HepG2 (cell line): ENCODE measurements around the gene TBL2. TPM values are rescaled to one million over a fixed set of nuclear protein-coding genes. Genes with fewer than 3 reads are reported as not detected.

Experiments
- CAMTA2 ChIP-seq: sonication (generic); formaldehyde crosslinking; IDR thresholded peaks from 2 replicates; pipeline ENCODE4 v1.4.0; 2020; ENCODE audit warnings: mild to moderate bottlenecking, missing genetic modification reagents, borderline replicate concordance
- FOXO1 ChIP-seq: sonication (generic); formaldehyde crosslinking; IDR thresholded peaks from 2 replicates; pipeline ENCODE4 v1.4.0; 2020; ENCODE audit warnings: missing genetic modification reagents
- JDP2 ChIP-seq: sonication (generic); formaldehyde crosslinking; IDR thresholded peaks from 2 replicates; pipeline ENCODE4 v1.8.1; 2022; ENCODE audit warnings: missing genetic modification reagents, borderline replicate concordance
- RAD21 ChIP-seq: fragments of 450-650 bp; formaldehyde crosslinking; IDR thresholded peaks from 2 replicates; pipeline ENCODE4 v1.5.0; 2020; ENCODE audit warnings: mild to moderate bottlenecking
- SALL1 ChIP-seq: sonication (generic); formaldehyde crosslinking; IDR thresholded peaks from 2 replicates; pipeline ENCODE4 v1.8.0; 2022; ENCODE audit warnings: mild to moderate bottlenecking, missing genetic modification reagents
- TOPORS ChIP-seq: sonication (generic); formaldehyde crosslinking; IDR thresholded peaks from 2 replicates; pipeline ENCODE4 v1.8.0; 2023; ENCODE audit warnings: mild to moderate bottlenecking, missing genetic modification reagents
- ZEB1 ChIP-seq: IDR thresholded peaks from 2 replicates; pipeline ENCODE4 v1.6.1; 2012; ENCODE audit warnings: mild to moderate bottlenecking, low read depth, inconsistent platforms; ENCODE audit not compliant: insufficient replicate concordance
- ZNF549 ChIP-seq: sonication (generic); formaldehyde crosslinking; IDR thresholded peaks from 2 replicates; pipeline ENCODE4 v1.5.0; 2020; ENCODE audit warnings: missing genetic modification reagents
- ZNF746 ChIP-seq: sonication (generic); formaldehyde crosslinking; IDR thresholded peaks from 2 replicates; pipeline ENCODE4 v1.8.0; 2022; ENCODE audit warnings: mild to moderate bottlenecking, missing genetic modification reagents
- ZNF776 ChIP-seq: sonication (generic); formaldehyde crosslinking; IDR thresholded peaks from 2 replicates; pipeline ENCODE4 v1.4.0; 2020; ENCODE audit warnings: mild to moderate bottlenecking, missing genetic modification reagents
- ZSCAN20 ChIP-seq: sonication (generic); formaldehyde crosslinking; IDR thresholded peaks from 2 replicates; pipeline ENCODE4 v1.4.0; 2020; ENCODE audit warnings: missing genetic modification reagents, mild to moderate bottlenecking, borderline replicate concordance
- polyA plus RNA-seq, 8 experiments: library from polyadenylated mRNA; depleted of rRNA in 3 of 8; stranded (reverse) in 7 of 8; unstranded in 1 of 8; fragments of >200 nt; fragmentation: Illumina TruSeq in 4 of 8; extraction: Trizol in 4 of 8; gene quantifications; 2 replicates each; pipeline versions ENCODE4 v1.2.1 to v1.2.3, GENCODE V29; 2011 to 2016; ENCODE audit warnings: low read depth in 4 of 8, missing spikeins in 1 of 8, mixed read lengths in 1 of 8; ENCODE audit not compliant: insufficient read depth in 1 of 8
- total RNA-seq, 5 experiments: library from RNA; depleted of rRNA; stranded (reverse); fragments of >200 nt; fragmentation: Illumina TruSeq; extraction: Trizol; gene quantifications; 2 replicates each; pipeline ENCODE4 v1.2.3, GENCODE V29; 2016; ENCODE audit warnings: low read depth in 1 of 5
- TF ChIP-seq, protein P1 (sequence below): sonication (generic); formaldehyde crosslinking; IDR thresholded peaks from 2 replicates; pipeline ENCODE4 v1.4.0; 2020; ENCODE audit warnings: missing genetic modification reagents, low read depth, mild to moderate bottlenecking, borderline replicate concordance
- TF ChIP-seq, protein P2 (sequence below): sonication (generic); formaldehyde crosslinking; IDR thresholded peaks from 2 replicates; pipeline ENCODE4 v1.5.0; 2020; ENCODE audit warnings: mild to moderate bottlenecking, missing genetic modification reagents
- TF ChIP-seq, protein P3 (sequence below): sonication (generic); formaldehyde crosslinking; IDR thresholded peaks from 2 replicates; pipeline ENCODE4 v1.8.0; 2022; ENCODE audit warnings: low read depth, missing genetic modification reagents
- TF ChIP-seq, protein P4 (sequence below): sonication (generic); formaldehyde crosslinking; IDR thresholded peaks from 2 replicates; pipeline ENCODE4 v1.4.0; 2020; ENCODE audit warnings: missing genetic modification reagents
- TF ChIP-seq, protein P5 (sequence below): sonication (generic); formaldehyde crosslinking; IDR thresholded peaks from 2 replicates; pipeline ENCODE4 v1.5.1; 2020; ENCODE audit warnings: missing genetic modification reagents, mild to moderate bottlenecking, borderline replicate concordance
- TF ChIP-seq, protein P6 (sequence below): sonication (generic); formaldehyde crosslinking; conservative IDR thresholded peaks from 2 replicates; pipeline ENCODE4 v1.4.0; 2020; ENCODE audit warnings: missing genetic modification reagents

The TBL2 gene
- total and polyA plus RNA-seq, 2 of the 13 experiments (the other 11 are each of a cell fraction or from before 2014, with no cell fraction given), result 43.4 to 47.2 TPM

DNA sequence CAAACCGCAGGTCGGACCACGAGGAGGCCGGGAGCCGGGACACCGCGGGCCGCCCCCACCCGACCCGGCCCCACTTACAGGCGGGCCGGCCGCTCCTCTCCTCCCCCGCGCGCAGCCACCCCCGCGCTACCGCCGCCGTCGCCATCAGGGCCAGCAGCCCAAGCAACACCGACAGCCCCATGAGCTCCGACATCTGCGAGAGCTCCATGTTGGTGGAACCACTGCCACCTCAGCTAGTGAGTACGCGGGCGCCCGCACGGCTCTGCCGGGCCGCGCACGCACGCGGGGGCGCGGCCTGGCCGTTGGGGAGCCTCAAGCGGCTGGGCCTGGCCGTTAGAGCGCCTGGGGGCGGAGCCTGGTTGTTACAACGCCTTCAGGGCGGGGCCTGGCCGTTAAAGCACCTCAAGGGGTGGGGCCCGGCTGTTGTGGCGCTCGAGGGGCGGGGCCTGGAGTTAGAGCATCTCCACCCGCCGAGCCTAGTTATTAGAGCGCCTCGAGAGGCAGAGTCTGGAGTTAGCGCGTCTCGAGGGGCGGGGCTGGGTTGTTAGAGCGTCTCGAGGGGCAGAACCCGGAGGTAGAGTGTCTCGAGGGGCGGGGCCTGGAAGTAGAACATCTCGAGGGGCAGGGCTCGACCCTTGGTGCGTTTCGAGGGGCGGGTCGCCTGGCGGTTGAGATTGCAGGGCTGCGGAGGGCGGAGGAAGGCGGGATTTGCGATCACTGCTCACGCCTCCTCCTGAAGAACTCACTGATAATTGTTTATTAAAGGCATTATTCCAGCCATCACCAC, at the start of gene TBL2 (continued):
- TF ChIP-seq ZSCAN20 (CRISPR knock-in tag) (0 out of 2 replicates have a peak, but pooled peaks have one; percentile 67), FOXO1 (no peak), JDP2 (CRISPR knock-in tag) (no peak), ZNF549 (no peak), RAD21 (CRISPR knock-in tag) (peak; percentile 61), ZNF746 (CRISPR knock-in tag) (no peak), CAMTA2 (peak; percentile 44; the same call in 1 of the 2 replicates), SALL1 (CRISPR knock-in tag) (peak; percentile 28), TOPORS (CRISPR knock-in tag) (no peak), ZNF776 (CRISPR knock-in tag) (peak; percentile 89; the same call in 1 of the 2 replicates), ZEB1 (no peak)
- TF ChIP-seq, protein P1, sequence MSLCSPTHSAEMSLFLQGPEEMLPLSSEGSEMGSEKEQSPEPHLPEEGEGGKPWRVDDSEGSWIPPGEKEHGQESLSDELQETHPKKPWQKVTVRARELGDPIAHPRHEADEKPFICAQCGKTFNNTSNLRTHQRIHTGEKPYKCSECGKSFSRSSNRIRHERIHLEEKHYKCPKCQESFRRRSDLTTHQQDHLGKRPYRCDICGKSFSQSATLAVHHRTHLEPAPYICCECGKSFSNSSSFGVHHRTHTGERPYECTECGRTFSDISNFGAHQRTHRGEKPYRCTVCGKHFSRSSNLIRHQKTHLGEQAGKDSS (CRISPR knock-in tag), result peak; percentile 22; the same call in 1 of the 2 replicates
- TF ChIP-seq, protein P2, sequence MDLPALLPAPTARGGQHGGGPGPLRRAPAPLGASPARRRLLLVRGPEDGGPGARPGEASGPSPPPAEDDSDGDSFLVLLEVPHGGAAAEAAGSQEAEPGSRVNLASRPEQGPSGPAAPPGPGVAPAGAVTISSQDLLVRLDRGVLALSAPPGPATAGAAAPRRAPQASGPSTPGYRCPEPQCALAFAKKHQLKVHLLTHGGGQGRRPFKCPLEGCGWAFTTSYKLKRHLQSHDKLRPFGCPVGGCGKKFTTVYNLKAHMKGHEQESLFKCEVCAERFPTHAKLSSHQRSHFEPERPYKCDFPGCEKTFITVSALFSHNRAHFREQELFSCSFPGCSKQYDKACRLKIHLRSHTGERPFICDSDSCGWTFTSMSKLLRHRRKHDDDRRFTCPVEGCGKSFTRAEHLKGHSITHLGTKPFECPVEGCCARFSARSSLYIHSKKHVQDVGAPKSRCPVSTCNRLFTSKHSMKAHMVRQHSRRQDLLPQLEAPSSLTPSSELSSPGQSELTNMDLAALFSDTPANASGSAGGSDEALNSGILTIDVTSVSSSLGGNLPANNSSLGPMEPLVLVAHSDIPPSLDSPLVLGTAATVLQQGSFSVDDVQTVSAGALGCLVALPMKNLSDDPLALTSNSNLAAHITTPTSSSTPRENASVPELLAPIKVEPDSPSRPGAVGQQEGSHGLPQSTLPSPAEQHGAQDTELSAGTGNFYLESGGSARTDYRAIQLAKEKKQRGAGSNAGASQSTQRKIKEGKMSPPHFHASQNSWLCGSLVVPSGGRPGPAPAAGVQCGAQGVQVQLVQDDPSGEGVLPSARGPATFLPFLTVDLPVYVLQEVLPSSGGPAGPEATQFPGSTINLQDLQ (CRISPR knock-in tag), result peak; percentile 77; the same call in 1 of the 2 replicates
- TF ChIP-seq, protein P3, sequence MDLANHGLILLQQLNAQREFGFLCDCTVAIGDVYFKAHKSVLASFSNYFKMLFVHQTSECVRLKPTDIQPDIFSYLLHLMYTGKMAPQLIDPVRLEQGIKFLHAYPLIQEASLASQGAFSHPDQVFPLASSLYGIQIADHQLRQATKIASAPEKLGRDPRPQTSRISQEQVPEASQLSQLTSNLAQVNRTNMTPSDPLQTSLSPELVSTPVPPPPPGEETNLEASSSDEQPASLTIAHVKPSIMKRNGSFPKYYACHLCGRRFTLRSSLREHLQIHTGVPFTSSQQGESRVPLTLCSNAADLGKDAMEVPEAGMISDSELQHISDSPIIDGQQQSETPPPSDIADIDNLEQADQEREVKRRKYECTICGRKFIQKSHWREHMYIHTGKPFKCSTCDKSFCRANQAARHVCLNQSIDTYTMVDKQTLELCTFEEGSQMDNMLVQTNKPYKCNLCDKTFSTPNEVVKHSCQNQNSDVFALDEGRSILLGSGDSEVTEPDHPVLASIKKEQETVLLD (CRISPR knock-in tag), result peak; percentile 53; the same call in 1 of the 2 replicates
- TF ChIP-seq, protein P4, sequence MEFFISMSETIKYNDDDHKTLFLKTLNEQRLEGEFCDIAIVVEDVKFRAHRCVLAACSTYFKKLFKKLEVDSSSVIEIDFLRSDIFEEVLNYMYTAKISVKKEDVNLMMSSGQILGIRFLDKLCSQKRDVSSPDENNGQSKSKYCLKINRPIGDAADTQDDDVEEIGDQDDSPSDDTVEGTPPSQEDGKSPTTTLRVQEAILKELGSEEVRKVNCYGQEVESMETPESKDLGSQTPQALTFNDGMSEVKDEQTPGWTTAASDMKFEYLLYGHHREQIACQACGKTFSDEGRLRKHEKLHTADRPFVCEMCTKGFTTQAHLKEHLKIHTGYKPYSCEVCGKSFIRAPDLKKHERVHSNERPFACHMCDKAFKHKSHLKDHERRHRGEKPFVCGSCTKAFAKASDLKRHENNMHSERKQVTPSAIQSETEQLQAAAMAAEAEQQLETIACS, result peak; percentile 96
- TF ChIP-seq, protein P5, sequence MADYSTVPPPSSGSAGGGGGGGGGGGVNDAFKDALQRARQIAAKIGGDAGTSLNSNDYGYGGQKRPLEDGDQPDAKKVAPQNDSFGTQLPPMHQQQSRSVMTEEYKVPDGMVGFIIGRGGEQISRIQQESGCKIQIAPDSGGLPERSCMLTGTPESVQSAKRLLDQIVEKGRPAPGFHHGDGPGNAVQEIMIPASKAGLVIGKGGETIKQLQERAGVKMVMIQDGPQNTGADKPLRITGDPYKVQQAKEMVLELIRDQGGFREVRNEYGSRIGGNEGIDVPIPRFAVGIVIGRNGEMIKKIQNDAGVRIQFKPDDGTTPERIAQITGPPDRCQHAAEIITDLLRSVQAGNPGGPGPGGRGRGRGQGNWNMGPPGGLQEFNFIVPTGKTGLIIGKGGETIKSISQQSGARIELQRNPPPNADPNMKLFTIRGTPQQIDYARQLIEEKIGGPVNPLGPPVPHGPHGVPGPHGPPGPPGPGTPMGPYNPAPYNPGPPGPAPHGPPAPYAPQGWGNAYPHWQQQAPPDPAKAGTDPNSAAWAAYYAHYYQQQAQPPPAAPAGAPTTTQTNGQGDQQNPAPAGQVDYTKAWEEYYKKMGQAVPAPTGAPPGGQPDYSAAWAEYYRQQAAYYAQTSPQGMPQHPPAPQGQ, result no peak
- TF ChIP-seq, protein P6, sequence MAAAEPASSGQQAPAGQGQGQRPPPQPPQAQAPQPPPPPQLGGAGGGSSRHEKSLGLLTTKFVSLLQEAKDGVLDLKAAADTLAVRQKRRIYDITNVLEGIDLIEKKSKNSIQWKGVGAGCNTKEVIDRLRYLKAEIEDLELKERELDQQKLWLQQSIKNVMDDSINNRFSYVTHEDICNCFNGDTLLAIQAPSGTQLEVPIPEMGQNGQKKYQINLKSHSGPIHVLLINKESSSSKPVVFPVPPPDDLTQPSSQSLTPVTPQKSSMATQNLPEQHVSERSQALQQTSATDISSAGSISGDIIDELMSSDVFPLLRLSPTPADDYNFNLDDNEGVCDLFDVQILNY, result no peak
